ENCODE data around the gene RFX2. TPM values are rescaled to one million over a fixed set of nuclear protein-coding genes. Genes with fewer than 3 reads are reported as not detected.

The RFX2 gene
- total and polyA plus RNA-seq, 9 of the 15 experiments (the other 6 are each of a cell fraction or from before 2014, with no cell fraction given): 3.6 to 18.7 (median 8.7) TPM

DNA sequence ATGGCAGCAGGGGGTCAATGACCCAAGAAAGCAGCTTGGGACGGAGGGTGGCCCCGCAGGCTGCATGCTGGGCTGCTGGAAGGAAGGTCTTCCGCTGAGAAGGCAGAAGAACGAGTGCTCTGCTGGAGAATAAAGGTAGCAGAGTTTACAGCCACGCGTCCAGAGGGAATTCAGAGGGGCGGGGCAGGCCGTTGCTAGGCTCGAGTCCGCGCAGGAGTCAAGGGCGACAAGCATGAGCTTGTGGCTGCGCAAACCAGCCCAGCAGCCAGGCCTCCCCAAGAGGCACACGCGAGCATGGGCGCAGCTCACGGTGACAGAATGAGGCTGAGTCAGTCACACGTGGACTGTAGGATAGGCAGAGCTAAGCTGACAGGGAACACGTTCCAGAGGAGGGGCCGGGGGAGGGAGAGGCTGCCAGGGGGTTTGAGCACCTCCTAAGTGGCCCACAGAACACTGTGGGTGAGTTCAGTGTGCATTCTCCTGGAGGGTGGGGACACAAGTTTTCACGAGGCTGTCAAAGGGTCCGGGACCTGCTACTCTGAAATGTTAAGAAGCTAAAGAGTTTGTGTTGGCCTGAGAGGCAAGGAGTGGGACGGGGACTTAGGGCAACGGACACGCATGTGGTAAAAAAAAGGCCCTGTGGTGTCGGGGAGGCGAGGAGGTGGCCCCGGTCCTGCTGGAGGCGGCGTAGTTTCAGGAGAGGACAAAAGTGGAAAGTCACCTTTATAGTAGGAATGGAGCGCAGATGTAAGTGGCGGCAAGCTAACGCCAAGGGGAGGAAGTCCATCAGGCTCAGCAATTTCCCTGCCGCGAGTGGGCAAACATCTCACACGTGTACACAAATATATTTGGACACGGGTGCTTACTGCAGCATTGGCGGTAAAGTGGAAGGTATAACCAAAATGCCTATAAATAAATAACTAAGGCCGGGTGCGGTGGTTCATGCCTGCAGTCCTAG, 17.7 kb downstream of the RFX2 start (continued):
- peak; percentile 74; the same call in 1 of the 2 replicates for TF ChIP-seq ATF7 (IDR thresholded peaks at IDR 0.05)
- no peak for TF ChIP-seq NCOA2 (IDR thresholded peaks at IDR 0.05; ENCODE audit: partially characterized antibody in 2 of 2)
- peak in 1 of 2 experiments; percentile 27; a peak in 2 of 4 replicates for TF ChIP-seq RAD21 (CRISPR knock-in tag; conservative IDR thresholded peaks at IDR 0.05 in 1 of 2, IDR thresholded peaks at IDR 0.05 in 1 of 2)
- TF ChIP-seq, protein P1, sequence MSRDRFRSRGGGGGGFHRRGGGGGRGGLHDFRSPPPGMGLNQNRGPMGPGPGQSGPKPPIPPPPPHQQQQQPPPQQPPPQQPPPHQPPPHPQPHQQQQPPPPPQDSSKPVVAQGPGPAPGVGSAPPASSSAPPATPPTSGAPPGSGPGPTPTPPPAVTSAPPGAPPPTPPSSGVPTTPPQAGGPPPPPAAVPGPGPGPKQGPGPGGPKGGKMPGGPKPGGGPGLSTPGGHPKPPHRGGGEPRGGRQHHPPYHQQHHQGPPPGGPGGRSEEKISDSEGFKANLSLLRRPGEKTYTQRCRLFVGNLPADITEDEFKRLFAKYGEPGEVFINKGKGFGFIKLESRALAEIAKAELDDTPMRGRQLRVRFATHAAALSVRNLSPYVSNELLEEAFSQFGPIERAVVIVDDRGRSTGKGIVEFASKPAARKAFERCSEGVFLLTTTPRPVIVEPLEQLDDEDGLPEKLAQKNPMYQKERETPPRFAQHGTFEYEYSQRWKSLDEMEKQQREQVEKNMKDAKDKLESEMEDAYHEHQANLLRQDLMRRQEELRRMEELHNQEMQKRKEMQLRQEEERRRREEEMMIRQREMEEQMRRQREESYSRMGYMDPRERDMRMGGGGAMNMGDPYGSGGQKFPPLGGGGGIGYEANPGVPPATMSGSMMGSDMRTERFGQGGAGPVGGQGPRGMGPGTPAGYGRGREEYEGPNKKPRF (IDR thresholded peaks at IDR 0.05; ENCODE audit: low read depth, low read length): no peak
- TF ChIP-seq SMAD4 (CRISPR knock-in tag; conservative IDR thresholded peaks at IDR 0.05): peak; percentile 43; the same call in 1 of the 2 replicates
- TF ChIP-seq RCOR1 (IDR thresholded peaks at IDR 0.05; ENCODE audit: borderline replicate concordance in 1 of 2, low read depth in 2 of 2, low read length in 2 of 2): peak in 1 of 2 experiments; percentile 43; a peak in 1 of 4 replicates
- TF ChIP-seq MTA3 (IDR thresholded peaks at IDR 0.05; ENCODE audit: borderline replicate concordance): peak; percentile 59; the same call in 1 of the 2 replicates
- peak; percentile 88 for TF ChIP-seq MYC (IDR thresholded peaks at IDR 0.05; ENCODE audit: low read depth, low read length)
- TF ChIP-seq MYC (CRISPR knock-in tag; IDR thresholded peaks at IDR 0.05; ENCODE audit: borderline replicate concordance, low read depth): no peak
- peak; percentile 89 for TF ChIP-seq L3MBTL2 (IDR thresholded peaks at IDR 0.05)
- no peak for TF ChIP-seq STAT5A (IDR thresholded peaks at IDR 0.05; ENCODE audit: borderline replicate concordance, low read length)
- peak; percentile 30; the same call in 1 of the 2 replicates for TF ChIP-seq DPF2 (IDR thresholded peaks at IDR 0.05)
- no peak for TF ChIP-seq DNMT1 (IDR thresholded peaks at IDR 0.05)
- TF ChIP-seq POLR2G (IDR thresholded peaks at IDR 0.05; ENCODE audit: low read depth, low read length): peak; percentile 73
- TF ChIP-seq ADNP (tag; IDR thresholded peaks at IDR 0.05): no peak
- no peak for TF ChIP-seq ELF1 (tag; IDR thresholded peaks at IDR 0.05)
- TF ChIP-seq, protein P2, sequence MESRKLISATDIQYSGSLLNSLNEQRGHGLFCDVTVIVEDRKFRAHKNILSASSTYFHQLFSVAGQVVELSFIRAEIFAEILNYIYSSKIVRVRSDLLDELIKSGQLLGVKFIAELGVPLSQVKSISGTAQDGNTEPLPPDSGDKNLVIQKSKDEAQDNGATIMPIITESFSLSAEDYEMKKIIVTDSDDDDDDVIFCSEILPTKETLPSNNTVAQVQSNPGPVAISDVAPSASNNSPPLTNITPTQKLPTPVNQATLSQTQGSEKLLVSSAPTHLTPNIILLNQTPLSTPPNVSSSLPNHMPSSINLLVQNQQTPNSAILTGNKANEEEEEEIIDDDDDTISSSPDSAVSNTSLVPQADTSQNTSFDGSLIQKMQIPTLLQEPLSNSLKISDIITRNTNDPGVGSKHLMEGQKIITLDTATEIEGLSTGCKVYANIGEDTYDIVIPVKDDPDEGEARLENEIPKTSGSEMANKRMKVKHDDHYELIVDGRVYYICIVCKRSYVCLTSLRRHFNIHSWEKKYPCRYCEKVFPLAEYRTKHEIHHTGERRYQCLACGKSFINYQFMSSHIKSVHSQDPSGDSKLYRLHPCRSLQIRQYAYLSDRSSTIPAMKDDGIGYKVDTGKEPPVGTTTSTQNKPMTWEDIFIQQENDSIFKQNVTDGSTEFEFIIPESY (CRISPR knock-in tag; IDR thresholded peaks at IDR 0.05): peak; percentile 85
- TF ChIP-seq, protein P3, sequence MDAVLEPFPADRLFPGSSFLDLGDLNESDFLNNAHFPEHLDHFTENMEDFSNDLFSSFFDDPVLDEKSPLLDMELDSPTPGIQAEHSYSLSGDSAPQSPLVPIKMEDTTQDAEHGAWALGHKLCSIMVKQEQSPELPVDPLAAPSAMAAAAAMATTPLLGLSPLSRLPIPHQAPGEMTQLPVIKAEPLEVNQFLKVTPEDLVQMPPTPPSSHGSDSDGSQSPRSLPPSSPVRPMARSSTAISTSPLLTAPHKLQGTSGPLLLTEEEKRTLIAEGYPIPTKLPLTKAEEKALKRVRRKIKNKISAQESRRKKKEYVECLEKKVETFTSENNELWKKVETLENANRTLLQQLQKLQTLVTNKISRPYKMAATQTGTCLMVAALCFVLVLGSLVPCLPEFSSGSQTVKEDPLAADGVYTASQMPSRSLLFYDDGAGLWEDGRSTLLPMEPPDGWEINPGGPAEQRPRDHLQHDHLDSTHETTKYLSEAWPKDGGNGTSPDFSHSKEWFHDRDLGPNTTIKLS (IDR thresholded peaks at IDR 0.05; ENCODE audit: borderline replicate concordance, low read depth): peak; percentile 75; the same call in 1 of the 2 replicates
- TF ChIP-seq, protein P4, sequence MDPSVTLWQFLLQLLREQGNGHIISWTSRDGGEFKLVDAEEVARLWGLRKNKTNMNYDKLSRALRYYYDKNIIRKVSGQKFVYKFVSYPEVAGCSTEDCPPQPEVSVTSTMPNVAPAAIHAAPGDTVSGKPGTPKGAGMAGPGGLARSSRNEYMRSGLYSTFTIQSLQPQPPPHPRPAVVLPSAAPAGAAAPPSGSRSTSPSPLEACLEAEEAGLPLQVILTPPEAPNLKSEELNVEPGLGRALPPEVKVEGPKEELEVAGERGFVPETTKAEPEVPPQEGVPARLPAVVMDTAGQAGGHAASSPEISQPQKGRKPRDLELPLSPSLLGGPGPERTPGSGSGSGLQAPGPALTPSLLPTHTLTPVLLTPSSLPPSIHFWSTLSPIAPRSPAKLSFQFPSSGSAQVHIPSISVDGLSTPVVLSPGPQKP (CRISPR knock-in tag; IDR thresholded peaks at IDR 0.05): no peak
